ENCODE results near the gene GALK2.

DNA sequence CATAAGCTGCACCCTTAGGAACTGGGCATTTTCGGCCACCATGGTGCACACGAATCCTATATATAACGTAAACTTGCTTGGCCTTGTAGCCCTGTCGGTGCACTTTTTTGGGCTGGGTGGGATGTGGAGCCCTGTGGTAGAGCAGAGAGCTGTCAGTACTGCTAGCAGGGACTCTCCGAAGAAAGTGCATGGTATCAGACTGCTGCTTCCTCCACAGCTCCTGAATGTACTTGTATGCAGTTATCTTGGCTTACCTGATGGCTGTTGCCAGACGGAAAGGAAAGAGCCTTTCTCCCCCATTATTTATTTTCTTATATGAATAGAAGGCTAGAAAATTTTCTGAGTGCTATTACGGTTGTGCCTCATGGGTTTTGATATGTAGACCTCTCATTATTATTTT is 8.4 kb downstream of the GALK2 start:
- TF ChIP-seq CTCF (conservative IDR thresholded peaks at IDR 0.05; ENCODE audit: low read depth, low read length): no peak
- TF ChIP-seq EZH2 (IDR thresholded peaks at IDR 0.05; ENCODE audit: borderline replicate concordance, low read depth, low read length, poor library complexity, severe bottlenecking): no peak
